ENCODE measurements around the gene SPDYE3.
"Not testable (repeated sequence)": the region's sequence is repeated elsewhere in the genome, so short reads cannot be mapped to it uniquely, and the experiment has no call there.

DNA sequence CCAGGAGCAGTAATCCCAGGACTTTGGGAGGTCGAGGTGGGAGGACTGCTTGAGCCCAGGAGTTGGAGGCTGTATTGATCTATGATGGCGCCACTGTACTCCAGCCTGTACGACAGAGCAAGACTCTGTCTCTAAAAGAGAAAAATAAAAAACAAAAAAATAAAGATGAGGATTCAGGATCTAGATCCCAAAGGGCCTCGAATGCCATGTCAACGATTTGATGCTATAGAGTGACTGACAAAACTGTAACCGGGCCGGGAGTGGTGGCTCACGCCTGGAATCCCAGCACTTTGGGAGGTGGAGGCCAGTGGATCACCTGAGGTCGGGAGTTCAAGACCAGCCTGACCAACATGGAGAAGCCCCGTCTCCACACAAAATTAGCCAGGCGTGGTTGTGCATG is 38.6 kb upstream of the SPDYE3 start:
- TF ChIP-seq, protein P1, sequence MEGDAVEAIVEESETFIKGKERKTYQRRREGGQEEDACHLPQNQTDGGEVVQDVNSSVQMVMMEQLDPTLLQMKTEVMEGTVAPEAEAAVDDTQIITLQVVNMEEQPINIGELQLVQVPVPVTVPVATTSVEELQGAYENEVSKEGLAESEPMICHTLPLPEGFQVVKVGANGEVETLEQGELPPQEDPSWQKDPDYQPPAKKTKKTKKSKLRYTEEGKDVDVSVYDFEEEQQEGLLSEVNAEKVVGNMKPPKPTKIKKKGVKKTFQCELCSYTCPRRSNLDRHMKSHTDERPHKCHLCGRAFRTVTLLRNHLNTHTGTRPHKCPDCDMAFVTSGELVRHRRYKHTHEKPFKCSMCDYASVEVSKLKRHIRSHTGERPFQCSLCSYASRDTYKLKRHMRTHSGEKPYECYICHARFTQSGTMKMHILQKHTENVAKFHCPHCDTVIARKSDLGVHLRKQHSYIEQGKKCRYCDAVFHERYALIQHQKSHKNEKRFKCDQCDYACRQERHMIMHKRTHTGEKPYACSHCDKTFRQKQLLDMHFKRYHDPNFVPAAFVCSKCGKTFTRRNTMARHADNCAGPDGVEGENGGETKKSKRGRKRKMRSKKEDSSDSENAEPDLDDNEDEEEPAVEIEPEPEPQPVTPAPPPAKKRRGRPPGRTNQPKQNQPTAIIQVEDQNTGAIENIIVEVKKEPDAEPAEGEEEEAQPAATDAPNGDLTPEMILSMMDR (IDR thresholded peaks at IDR 0.05) = not testable (repeated sequence)
- not testable (repeated sequence) for TF ChIP-seq POLR2A (IDR thresholded peaks at IDR 0.05)

Data from right lobe of liver (tissue), 4 donors.